Colonic mucosa (tissue), 4 donors: ENCODE measurements around the gene CADM1. TPM values are rescaled to one million over a fixed set of nuclear protein-coding genes. Genes with fewer than 3 reads are reported as not detected.

ENCODE experiments used
- DNase-seq: peaks from one replicate; pipeline ENCODE4 v3.0.0-alpha.2; 2020
- H3K27ac ChIP-seq: fragments of 200-600 bp; one replicate; pipeline ENCODE4 v1.8.0; 2021
- H3K27me3 ChIP-seq: fragments of 200-600 bp; one replicate; pipeline ENCODE4 v1.8.0; 2021
- H3K36me3 ChIP-seq: fragments of 200-600 bp; one replicate; pipeline ENCODE4 v1.8.0; 2021
- H3K4me1 ChIP-seq: fragments of 200-600 bp; one replicate; pipeline ENCODE4 v1.8.0; 2021; ENCODE audit warnings: mild to moderate bottlenecking
- H3K4me3 ChIP-seq: fragments of 200-600 bp; one replicate; pipeline ENCODE4 v1.8.0; 2021
- H3K9ac ChIP-seq, 2 donors: one replicate each; pipeline ENCODE4 v1.7.0; 2013; ENCODE audit warnings: control low read depth in 2 of 2, low read depth in 2 of 2, low read length in 2 of 2
- H3K9me3 ChIP-seq: fragments of 200-600 bp; one replicate; pipeline ENCODE4 v1.8.0; 2021
- intact Hi-C: fragments of 100-400 bp; cut with DNase I; formaldehyde crosslinking; loops from one replicate; pipeline ENCODE4 v1.14.1; 2022
- total RNA-seq, 2 donors: library from RNA; stranded (reverse); fragmentation: NEBNext Ultra II Directional in 1 of 2; extraction: Animal tissue kit (Norgen Biotek cat#: 25700) in 1 of 2; gene quantifications; one replicate each; pipeline ENCODE4 v1.2.1, GENCODE V29; 2021
- TF ChIP-seq, protein P1 (sequence below): fragments of 200-600 bp; IDR thresholded peaks from one replicate; pipeline ENCODE4 v1.8.0; 2022; ENCODE audit warnings: antibody characterized with exemption, mild to moderate bottlenecking
- donor health status: healthy.
- donor health status: DM: no; HTN: no; CAD: no.
- donor health status: DM: no; HTN: no; CAD: no.

CADM1 gene
- total RNA-seq, 2 donors from 2014 or later, result 5.2 to 6.4 TPM

DNA sequence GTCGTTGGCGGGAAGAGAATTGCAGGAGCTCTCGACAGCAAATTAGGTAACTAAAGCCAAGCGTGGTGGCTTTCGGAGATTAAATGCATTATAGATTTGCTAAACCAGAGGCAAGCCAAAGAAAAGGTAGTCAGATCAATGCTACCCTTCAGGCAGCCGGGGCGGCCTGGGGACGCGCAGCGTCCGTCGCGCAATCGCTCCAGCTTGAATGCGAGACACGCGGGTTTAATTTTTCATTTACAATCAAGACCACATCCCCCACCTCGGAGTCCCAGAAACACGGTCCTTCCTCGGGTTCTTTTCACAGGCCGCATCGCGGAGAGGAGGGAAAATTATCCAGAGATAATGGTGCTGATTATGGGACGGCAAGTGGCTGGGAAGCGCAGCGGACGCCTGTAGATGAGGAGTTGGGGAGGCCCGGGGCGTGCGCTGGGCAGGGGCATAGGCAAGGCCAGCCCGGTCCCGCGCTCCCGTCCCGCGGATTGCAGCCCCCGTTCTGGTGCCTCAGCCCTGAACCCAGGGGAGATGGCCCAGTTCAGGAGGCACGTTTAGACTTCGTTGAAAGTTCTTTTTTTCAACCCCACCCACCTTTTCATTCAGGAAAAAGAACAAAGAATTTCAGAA is 350.4 kb downstream of the CADM1 start:
- intact Hi-C loops, result no loop called here
- H3K9ac ChIP-seq, result no peak overlapping the region
- no peaks in the 10 kb centered on the region for H3K27me3 ChIP-seq
- no peaks in the 10 kb centered on the region for H3K36me3 ChIP-seq
- H3K27ac ChIP-seq, result no peak overlapping the region
- TF ChIP-seq, protein P1, sequence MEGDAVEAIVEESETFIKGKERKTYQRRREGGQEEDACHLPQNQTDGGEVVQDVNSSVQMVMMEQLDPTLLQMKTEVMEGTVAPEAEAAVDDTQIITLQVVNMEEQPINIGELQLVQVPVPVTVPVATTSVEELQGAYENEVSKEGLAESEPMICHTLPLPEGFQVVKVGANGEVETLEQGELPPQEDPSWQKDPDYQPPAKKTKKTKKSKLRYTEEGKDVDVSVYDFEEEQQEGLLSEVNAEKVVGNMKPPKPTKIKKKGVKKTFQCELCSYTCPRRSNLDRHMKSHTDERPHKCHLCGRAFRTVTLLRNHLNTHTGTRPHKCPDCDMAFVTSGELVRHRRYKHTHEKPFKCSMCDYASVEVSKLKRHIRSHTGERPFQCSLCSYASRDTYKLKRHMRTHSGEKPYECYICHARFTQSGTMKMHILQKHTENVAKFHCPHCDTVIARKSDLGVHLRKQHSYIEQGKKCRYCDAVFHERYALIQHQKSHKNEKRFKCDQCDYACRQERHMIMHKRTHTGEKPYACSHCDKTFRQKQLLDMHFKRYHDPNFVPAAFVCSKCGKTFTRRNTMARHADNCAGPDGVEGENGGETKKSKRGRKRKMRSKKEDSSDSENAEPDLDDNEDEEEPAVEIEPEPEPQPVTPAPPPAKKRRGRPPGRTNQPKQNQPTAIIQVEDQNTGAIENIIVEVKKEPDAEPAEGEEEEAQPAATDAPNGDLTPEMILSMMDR, result no peak
- no peaks in the 10 kb centered on the region for H3K4me1 ChIP-seq
- DNase-seq, result no peak
- no peak overlapping the region for H3K4me3 ChIP-seq
- H3K9me3 ChIP-seq, result no peaks in the 10 kb centered on the region

DNA sequence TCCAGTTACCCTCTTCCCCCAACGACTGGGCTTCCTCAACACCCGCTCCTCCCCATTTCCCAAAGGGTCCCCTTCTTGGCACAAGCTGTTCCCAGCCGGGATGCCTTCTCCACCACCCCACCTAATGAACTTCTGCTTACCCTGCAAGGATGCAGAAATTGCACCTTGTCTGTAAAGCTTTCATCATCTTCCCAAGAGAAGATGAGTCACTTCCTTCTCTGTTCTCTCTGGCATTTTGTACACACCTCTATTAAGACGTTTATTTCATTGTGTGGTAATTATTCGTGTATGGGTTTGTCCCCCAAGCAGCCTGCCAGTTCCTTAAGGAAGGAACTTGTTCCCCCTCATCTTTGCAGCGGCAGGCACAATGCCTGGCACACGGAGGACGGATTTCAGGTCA is 351.1 kb downstream of the CADM1 start:
- Histone ChIP-seq H3K27ac (no peak overlapping the region), H3K36me3 (no peaks in the 10 kb centered on the region), H3K4me3 (no peak overlapping the region), H3K4me1 (no peaks in the 10 kb centered on the region), H3K27me3 (no peaks in the 10 kb centered on the region), H3K9ac (no peak overlapping the region), H3K9me3 (no peaks in the 10 kb centered on the region)
- TF ChIP-seq, protein P1, result no peak
- intact Hi-C loops, result no loop called here
- DNase-seq, result no peak

DNA sequence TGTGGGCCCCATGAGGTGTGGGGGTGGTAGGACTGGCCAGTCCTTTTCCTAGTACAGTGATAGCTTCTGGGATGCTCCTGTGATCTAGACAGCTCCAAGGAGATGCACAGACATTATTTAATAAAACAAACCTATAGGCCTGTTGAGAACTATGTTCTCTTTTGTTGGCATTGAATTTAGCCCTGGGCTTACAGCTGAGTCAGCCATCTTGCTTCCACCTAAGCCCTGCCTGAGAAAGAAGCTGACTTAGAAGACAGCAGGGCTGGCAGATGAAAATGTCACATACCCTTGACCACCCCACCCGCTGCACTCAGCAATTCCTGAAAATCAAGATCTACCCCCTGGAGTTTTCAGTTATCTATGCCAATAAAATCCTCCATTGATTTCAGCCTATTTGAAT is 353.2 kb downstream of the CADM1 start:
- no peak overlapping the region for H3K27ac ChIP-seq
- no peaks in the 10 kb centered on the region for H3K9me3 ChIP-seq
- no peaks in the 10 kb centered on the region for H3K27me3 ChIP-seq
- no peak overlapping the region for H3K9ac ChIP-seq
- intact Hi-C loops, result no loop called here
- H3K4me3 ChIP-seq, result no peak overlapping the region
- TF ChIP-seq, protein P1, result no peak
- no peak for DNase-seq
- H3K36me3 ChIP-seq, result no peaks in the 10 kb centered on the region
- no peaks in the 10 kb centered on the region for H3K4me1 ChIP-seq

DNA sequence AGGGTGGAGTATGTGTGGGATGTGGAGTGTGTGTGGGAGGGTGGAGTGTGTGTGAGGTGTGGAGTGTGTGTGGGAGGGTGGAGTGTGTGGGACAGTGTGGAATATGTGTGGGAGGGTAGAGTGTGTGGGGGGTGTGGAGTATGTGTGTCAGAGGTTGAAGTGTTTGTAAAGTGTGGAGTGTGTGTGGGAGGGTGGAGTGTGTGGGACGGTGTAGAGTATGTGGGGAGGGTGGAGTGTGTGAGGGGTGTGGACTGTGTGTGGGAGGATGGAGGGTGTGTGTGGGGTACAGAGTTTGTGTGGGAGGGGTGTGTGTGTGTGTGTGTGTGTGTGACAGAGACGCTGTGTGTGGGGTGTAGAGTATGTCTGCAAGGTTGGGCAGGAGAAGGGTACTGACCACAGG is 355.5 kb downstream of the CADM1 start:
- Histone ChIP-seq H3K27ac (no peak overlapping the region), H3K9ac (no peak overlapping the region), H3K4me3 (no peak overlapping the region), H3K4me1 (no peaks in the 10 kb centered on the region), H3K27me3 (no peaks in the 10 kb centered on the region), H3K36me3 (no peaks in the 10 kb centered on the region), H3K9me3 (no peaks in the 10 kb centered on the region)
- no peak for DNase-seq
- TF ChIP-seq, protein P1, result no peak
- intact Hi-C loops, result no loop called here

DNA sequence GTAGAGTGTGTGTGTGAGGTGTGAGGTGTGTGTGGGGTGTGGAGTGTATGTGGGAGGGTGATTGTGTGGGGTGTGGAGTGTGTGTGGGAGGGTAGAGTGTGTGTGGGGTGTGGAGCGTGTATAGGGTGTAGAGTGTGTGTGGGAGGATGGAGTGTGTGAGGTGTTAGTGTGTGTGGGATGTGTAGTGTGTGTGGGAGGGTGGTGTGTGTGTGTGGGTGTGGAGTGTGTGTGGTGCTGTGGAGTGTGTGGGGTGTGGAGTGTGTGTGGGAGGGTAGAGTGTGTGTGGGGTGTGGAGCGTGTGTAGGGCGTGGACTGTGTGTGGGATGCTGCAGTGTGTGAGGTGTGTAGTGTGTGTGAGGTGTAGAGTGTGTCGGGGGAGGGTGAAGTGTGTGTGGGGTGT is 356.1 kb downstream of the CADM1 start:
- DNase-seq, result no peak
- intact Hi-C loops, result no loop called here
- no peaks in the 10 kb centered on the region for H3K27me3 ChIP-seq
- no peaks in the 10 kb centered on the region for H3K36me3 ChIP-seq
- H3K27ac ChIP-seq, result no peak overlapping the region
- no peak overlapping the region for H3K9ac ChIP-seq
- H3K4me1 ChIP-seq, result no peaks in the 10 kb centered on the region
- no peaks in the 10 kb centered on the region for H3K9me3 ChIP-seq
- no peak overlapping the region for H3K4me3 ChIP-seq
- TF ChIP-seq, protein P1, result no peak
